HG03457 (cell line): Measurements from ENCODE around the gene OR5AP2.
"Not testable (repeated sequence)": the region's sequence is repeated elsewhere in the genome, so short reads cannot be mapped to it uniquely, and the experiment has no call there.

Experiments used
- ATAC-seq: cut with Tn5 transposase; IDR thresholded peaks from one replicate; pipeline ENCODE4 v1.9.1; 2021; ENCODE audit warnings: moderate number of reproducible peaks; ENCODE audit not compliant: unreplicated experiment

Gene OR5AP2

DNA sequence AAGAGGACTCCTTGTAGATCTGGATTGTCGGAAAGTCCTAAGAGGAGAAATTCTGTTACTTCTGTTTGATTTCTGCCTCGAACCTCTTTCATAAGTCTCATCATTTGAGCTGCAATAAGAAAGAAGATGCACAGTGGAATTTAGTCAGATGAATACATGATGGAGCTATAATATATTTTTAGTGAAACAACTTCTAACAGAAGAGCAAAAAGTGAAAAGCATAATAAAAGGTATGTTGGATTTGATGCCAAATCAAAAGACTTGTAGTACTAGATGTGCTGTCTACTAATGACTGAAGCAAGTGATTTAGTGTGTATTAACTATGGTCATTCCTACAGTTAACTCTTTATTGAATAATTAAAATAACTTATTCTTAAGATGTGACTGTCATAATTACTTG is at the start of gene OR5AP2:
Gene OR5AP2 (minus strand): TSS at position 101 of the 400 bp plus-strand sequence. CDS start 0 bp downstream, at position 101.
- no peak for ATAC-seq

DNA sequence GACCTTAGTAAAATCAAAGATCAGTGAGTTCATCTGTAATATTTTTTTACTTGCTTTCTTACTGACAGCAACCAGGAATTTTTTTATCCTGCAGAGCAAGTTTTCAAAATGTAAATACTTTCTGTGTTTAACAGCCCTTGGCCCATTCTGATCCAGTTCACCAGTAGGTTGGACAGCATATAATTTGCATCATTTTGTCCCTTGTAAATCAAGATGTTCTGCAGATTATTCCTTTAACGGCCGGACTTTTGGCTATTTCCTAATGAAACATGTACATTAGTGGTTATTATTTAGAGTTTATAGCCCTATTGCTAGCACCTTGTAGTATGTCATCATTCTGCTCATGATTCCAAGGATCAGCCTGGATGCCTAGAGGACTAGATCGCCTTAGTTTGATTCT is 48.9 kb upstream of the OR5AP2 start:
- ATAC-seq, result not testable (repeated sequence)

DNA sequence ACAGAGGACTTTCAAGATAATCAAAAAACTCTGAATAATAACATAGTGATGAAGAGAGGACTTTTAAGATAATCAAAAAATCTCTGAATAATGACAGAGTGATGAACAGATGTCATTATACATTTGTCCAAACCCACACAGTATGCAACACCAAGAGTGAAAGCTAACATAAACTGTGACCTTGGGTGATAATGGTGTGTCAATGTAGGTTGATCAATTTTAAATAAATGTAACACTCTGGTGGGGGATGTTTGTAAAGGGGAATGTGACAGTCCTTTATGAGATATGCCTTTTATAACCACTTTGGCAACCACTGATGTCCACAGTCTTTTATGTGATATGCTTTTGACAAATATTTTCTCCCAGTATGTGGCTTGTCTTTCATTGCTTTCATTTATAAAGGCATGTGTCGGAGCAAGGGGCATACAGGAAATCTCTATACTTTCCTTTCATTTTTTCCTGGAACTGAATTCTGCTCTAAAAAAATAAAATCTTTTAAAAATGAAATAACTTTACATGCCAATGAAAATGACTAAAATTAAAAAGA is 46.4 kb upstream of the OR5AP2 start:
- no peak for ATAC-seq

DNA sequence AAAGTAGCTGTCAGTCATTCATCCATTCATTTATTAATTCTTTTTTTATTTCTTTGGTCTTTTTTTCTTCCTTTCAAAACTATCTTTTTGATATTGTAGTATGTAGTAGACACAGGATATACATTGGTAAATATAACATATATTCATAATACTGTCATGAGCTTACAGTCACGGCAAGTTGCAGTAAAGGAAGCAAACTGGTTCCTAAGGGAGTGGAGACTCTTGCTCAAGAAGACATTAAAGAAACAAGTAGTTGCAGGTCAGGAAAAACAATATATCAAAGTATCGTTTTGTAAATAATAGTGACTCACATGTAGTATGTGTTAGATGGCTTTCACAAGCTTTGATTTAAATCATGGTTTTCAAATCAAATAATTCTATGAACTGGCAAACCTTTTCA is 28.7 kb upstream of the OR5AP2 start:
- ATAC-seq, result no peak

DNA sequence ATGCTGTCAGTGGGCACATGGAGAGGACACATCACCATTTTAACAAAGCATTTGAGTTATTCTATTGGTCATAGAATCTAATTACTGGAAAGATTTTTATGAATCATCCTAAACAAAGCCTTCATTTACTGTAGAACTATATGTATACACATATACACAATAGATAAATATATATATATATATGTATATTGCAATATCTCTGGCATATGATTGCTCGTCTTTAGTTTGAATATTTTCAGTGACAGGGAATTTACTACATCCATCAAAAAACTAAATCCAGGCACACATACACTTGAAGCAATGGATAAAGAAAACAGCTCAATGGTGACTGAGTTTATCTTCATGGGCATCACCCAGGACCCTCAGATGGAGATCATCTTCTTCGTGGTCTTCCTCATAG is 21.1 kb upstream of the OR5AP2 start, which contains the start of gene OR5AR1:
Gene OR5AR1 (plus strand): TSS at position 301 of the 400 bp plus-strand sequence. CDS start 0 bp downstream, at position 301.
- ATAC-seq, result no peak

DNA sequence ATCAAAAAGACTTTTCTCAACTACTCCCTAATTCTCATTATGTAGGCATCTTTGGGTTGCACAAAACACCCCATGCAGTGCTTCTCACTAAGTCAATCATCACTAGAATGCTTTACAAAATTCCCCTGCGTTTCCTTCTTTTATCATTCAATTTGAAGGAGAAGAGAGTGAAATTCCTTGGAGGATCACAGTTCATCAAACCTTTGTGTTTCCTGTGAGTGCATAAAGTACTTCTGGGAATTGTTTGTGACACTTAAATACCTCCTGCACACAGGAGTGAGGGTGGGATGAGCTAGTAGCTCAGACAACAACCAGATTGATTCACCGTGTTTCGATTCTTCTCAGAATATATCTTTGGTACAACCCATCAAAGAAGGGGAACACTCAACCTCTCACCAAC is 17.5 kb upstream of the OR5AP2 start:
- ATAC-seq, result no peak

DNA sequence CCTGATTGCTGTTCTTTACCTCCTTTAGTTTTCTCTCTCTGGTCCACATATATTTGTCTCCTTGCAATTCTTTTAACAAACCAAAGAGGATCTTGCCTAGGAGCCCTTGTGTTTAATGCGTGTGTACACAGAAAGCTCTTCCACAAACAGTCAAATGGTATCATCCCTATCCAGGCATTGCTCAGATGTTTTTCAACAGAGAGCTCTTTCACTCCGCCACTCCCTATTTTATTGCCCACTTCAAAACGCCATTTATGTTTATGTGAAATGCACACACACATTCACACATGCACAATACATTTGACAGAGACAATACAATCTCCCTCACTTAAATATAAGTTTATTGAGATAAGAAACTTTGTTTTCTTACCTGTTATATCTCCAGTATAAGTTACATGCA is 4.7 kb downstream of the OR5AP2 start:
- ATAC-seq, result no peak

DNA sequence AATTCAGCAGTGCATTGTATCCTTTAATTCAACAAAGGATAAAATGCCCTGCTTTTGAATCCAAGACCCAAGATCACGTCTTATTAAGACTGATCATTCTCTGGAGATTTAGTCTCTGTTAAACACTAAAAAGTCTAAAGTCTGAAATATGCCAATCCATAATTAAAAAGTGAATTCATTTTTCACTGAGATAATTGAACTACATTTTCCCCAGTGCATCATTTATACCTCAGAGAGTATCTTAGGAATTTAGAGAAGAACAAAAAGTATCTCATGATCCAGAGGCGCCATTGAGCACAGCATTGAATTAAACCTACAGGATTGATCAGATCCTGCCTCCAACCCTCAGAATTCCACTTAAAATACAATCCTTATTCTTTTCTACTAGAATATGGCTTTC is 5.4 kb downstream of the OR5AP2 start:
- ATAC-seq, result no peak

DNA sequence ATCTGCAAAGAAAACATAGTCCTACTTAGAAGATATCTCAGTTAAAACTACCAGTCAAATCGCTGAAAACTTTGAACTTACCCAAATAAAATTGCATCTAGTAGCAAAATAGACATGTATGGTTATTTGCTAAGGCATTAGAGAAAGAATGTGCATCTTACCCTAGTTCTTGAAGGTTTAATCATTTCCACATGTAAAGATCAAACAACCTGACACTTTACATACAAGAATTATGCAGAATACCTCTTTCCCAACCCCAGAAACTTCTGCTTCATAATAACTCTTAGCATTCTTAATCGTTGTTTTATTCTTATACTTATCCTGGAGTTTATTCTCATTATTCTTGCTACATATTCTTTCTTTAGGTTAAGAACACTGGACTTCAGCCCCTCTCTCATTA is 9.9 kb downstream of the OR5AP2 start:
- ATAC-seq, result no peak

DNA sequence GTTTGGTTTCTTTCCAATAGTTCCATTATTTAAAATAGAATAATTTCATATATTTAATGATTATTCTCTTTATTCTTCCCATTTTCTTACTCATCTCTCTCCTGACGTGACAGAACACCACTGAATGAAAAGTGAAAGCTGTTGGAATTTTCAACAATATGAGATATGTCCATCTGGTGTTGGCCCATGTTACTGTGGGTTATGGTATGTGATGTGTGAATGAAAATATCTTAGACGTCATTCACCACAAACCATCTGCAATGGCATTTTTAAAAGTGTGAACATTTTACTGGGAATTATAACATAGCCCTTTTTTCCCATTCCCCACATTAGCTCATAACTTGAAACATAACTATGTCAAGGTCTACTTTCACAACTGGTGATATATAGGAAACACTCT is 16.3 kb downstream of the OR5AP2 start:
- no peak for ATAC-seq

DNA sequence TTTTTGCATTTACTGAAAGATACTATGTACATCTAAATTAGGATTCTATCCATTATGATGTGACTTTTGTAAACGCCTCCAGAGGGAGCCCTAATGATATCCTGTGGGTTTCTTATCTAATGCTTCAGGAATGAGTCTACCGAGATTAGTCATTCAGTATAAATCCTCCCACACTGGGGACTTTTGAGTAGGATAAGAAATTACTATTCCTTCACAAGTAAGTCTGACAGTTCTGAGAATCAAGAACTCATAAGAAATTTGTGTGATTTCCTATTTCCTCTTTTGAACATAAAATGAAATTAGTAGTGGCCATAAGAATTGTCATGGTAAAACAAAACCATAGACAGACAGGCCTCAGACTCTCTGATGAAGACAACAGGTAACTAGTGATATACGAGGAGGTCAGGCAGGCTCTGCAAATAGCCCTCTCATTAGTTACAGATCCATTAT is 17.6 kb downstream of the OR5AP2 start:
- ATAC-seq, result no peak

DNA sequence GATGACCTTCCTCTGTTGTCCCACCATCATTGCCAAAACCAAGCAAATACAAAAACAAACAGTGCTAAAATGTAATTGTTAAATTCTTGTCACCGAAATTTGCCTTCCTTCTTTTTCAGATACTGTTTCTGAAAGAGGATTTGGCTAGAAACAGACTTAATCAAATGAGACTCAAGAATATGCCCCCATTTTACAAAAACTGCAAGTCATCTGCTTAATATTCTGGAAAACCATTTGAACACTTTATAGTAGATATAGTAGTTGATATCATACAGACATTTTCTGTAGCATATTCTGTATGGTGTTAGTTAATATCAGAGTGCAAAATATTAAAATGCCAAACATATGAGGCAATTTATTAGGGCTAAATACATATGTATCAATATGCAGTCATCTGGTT is 31.1 kb downstream of the OR5AP2 start:
- no peak for ATAC-seq

DNA sequence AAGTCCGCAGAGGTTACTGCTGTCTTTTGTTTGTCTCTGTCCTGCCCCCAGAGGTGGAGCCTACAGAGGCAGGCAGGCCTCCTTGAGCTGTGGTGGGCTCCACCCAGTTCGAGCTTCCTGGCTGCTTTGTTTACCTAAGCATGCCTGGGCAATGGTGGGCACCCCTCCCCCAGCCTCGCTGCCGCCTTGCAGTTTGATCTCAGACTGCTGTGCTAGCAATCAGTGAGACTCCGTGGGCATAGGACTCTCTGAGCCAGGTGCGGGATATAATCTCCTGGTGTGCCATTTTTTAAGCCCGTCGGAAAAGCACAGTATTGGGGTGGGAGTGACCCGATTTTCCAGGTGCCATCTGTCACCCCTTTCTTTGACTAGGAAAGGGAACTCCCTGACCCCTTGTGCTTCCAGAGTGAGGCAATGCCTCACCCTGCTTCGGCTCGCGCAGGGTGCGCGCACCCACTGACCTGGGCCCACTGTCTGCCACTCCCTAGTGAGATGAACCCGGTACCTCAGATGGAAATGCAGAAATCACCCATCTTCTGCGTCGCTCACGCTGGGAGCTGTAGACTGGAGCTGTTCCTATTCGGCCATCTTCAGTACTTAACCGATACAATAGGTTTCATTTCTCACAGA is 50.0 kb downstream of the OR5AP2 start:
- ATAC-seq, result not testable (repeated sequence)
